Measurements from ENCODE around the gene SPEM1. TPM values are rescaled to one million over a fixed set of nuclear protein-coding genes. Genes with fewer than 3 reads are reported as not detected.

SPEM1 gene
- total RNA-seq, 2 experiments from 2014 or later, result not detected

GRCh38 chr17:7410634-7411426 is 9.3 kb upstream of the SPEM1 start:
- no peak overlapping the region for H3K4me3 Mint-ChIP-seq
- ChIA-PET CTCF (no interaction called here), POLR2A (interaction anchor here (0.8 kb wide), 1 partner anchor 25 kb away, joined by 3 read pairs; the partner anchor contains the start of gene TMEM102)
- ATAC-seq (no peak), DNase-seq (no peak)
- no peak overlapping the region for H3K27ac Mint-ChIP-seq
- peaks cover 6% of the 10 kb centered on the region for H3K4me1 Mint-ChIP-seq (ENCODE audit: low read depth)
- H3K36me3 Mint-ChIP-seq (ENCODE audit: low read depth), result no peaks in the 10 kb centered on the region
- H3K27me3 Mint-ChIP-seq (ENCODE audit: low read depth), result peaks cover 5% of the 10 kb centered on the region
- no peaks in the 10 kb centered on the region for H3K9me3 Mint-ChIP-seq (ENCODE audit: insufficient read depth)

GRCh38 chr17:7411427-7411750 is 8.7 kb upstream of the SPEM1 start:
- no peak overlapping the region for H3K4me3 Mint-ChIP-seq
- no peaks in the 10 kb centered on the region for H3K36me3 Mint-ChIP-seq (ENCODE audit: low read depth)
- H3K27me3 Mint-ChIP-seq (ENCODE audit: low read depth), result no peaks in the 10 kb centered on the region
- no peak for ATAC-seq
- ChIA-PET CTCF (no interaction called here), POLR2A (no interaction called here)
- H3K9me3 Mint-ChIP-seq (ENCODE audit: insufficient read depth), result no peaks in the 10 kb centered on the region
- H3K27ac Mint-ChIP-seq, result no peak overlapping the region
- no peak for DNase-seq
- peaks cover 5% of the 10 kb centered on the region for H3K4me1 Mint-ChIP-seq (ENCODE audit: low read depth)

- no peak overlapping the region for H3K27ac Mint-ChIP-seq
- no peaks in the 10 kb centered on the region for H3K27me3 Mint-ChIP-seq (ENCODE audit: low read depth)
- DNase-seq (no peak), ATAC-seq (no peak)
- CTCF ChIA-PET, result no interaction called here
- no peak overlapping the region for H3K4me3 Mint-ChIP-seq
- no peaks in the 10 kb centered on the region for H3K4me1 Mint-ChIP-seq (ENCODE audit: low read depth)
- no peaks in the 10 kb centered on the region for H3K9me3 Mint-ChIP-seq (ENCODE audit: insufficient read depth)
- POLR2A ChIA-PET, result interaction anchor here (1.1 kb wide), 1 partner anchor 9 kb away, joined by 3 read pairs; the partner anchor contains the start of gene TMEM256
- no peaks in the 10 kb centered on the region for H3K36me3 Mint-ChIP-seq (ENCODE audit: low read depth)
Measured at GRCh38 chr17:7413346-7413985, 6.7 kb upstream of the SPEM1 start.

- H3K4me3 Mint-ChIP-seq, result no peak overlapping the region
- no peak overlapping the region for H3K27ac Mint-ChIP-seq
- H3K9me3 Mint-ChIP-seq (ENCODE audit: insufficient read depth), result no peaks in the 10 kb centered on the region
- no peak for DNase-seq
- H3K4me1 Mint-ChIP-seq (ENCODE audit: low read depth), result no peaks in the 10 kb centered on the region
- ChIA-PET CTCF (no interaction called here), POLR2A (no interaction called here)
- no peaks in the 10 kb centered on the region for H3K36me3 Mint-ChIP-seq (ENCODE audit: low read depth)
- no peak for ATAC-seq
- H3K27me3 Mint-ChIP-seq (ENCODE audit: low read depth), result no peaks in the 10 kb centered on the region
Measured at GRCh38 chr17:7414837-7415236, 5.3 kb upstream of the SPEM1 start.

- DNase-seq (no peak), ATAC-seq (no peak)
- ChIA-PET POLR2A (no interaction called here), CTCF (no interaction called here)
- Mint-ChIP-seq H3K36me3 (ENCODE audit: low read depth) (no peaks in the 10 kb centered on the region), H3K4me1 (ENCODE audit: low read depth) (no peaks in the 10 kb centered on the region), H3K4me3 (no peak overlapping the region), H3K27me3 (ENCODE audit: low read depth) (no peaks in the 10 kb centered on the region), H3K9me3 (ENCODE audit: insufficient read depth) (no peaks in the 10 kb centered on the region), H3K27ac (no peak overlapping the region)
Measured at GRCh38 chr17:7415784-7416183, 4.3 kb upstream of the SPEM1 start.

GRCh38 chr17:7416323-7416722 is 3.8 kb upstream of the SPEM1 start:
- POLR2A ChIA-PET, result no interaction called here
- Mint-ChIP-seq H3K4me1 (ENCODE audit: low read depth) (no peaks in the 10 kb centered on the region), H3K27me3 (ENCODE audit: low read depth) (no peaks in the 10 kb centered on the region), H3K4me3 (no peak overlapping the region), H3K27ac (no peak overlapping the region), H3K36me3 (ENCODE audit: low read depth) (no peaks in the 10 kb centered on the region), H3K9me3 (ENCODE audit: insufficient read depth) (no peaks in the 10 kb centered on the region)
- ATAC-seq (no peak), DNase-seq (no peak)
- CTCF ChIA-PET, result no interaction called here

- Mint-ChIP-seq H3K27me3 (ENCODE audit: low read depth) (no peaks in the 10 kb centered on the region), H3K36me3 (ENCODE audit: low read depth) (no peaks in the 10 kb centered on the region), H3K4me3 (no peak overlapping the region), H3K4me1 (ENCODE audit: low read depth) (no peaks in the 10 kb centered on the region), H3K27ac (no peak overlapping the region), H3K9me3 (ENCODE audit: insufficient read depth) (no peaks in the 10 kb centered on the region)
- DNase-seq (no peak), ATAC-seq (no peak)
- ChIA-PET POLR2A (no interaction called here), CTCF (no interaction called here)
Measured at GRCh38 chr17:7417056-7417655, 3.0 kb upstream of the SPEM1 start.

GRCh38 chr17:7418472-7419152 is 1.5 kb upstream of the SPEM1 start:
- ATAC-seq, result no peak
- no peak overlapping the region for H3K4me3 Mint-ChIP-seq
- H3K27ac Mint-ChIP-seq, result no peak overlapping the region
- CTCF ChIA-PET, result no interaction called here
- POLR2A ChIA-PET, result no interaction called here
- H3K27me3 Mint-ChIP-seq (ENCODE audit: low read depth), result no peaks in the 10 kb centered on the region
- H3K36me3 Mint-ChIP-seq (ENCODE audit: low read depth), result no peaks in the 10 kb centered on the region
- DNase-seq, result no peak
- H3K9me3 Mint-ChIP-seq (ENCODE audit: insufficient read depth), result no peaks in the 10 kb centered on the region
- H3K4me1 Mint-ChIP-seq (ENCODE audit: low read depth), result no peaks in the 10 kb centered on the region

- Mint-ChIP-seq H3K9me3 (ENCODE audit: insufficient read depth) (no peaks in the 10 kb centered on the region), H3K4me3 (no peak overlapping the region), H3K4me1 (ENCODE audit: low read depth) (no peaks in the 10 kb centered on the region), H3K27ac (no peak overlapping the region), H3K36me3 (ENCODE audit: low read depth) (no peaks in the 10 kb centered on the region), H3K27me3 (ENCODE audit: low read depth) (no peaks in the 10 kb centered on the region)
- POLR2A ChIA-PET, result no interaction called here
- CTCF ChIA-PET, result interaction anchor here (1.7 kb wide), 1 partner anchor 15 kb away, joined by 5 read pairs; no protein-coding TSS in a partner anchor
- ATAC-seq (no peak), DNase-seq (no peak)
Measured at GRCh38 chr17:7421186-7421585, 1.1 kb downstream of the SPEM1 start.

- Mint-ChIP-seq H3K4me1 (ENCODE audit: low read depth) (no peaks in the 10 kb centered on the region), H3K27ac (peak overlapping the region; percentile 3), H3K4me3 (no peak overlapping the region), H3K27me3 (ENCODE audit: low read depth) (no peaks in the 10 kb centered on the region), H3K36me3 (ENCODE audit: low read depth) (no peaks in the 10 kb centered on the region), H3K9me3 (ENCODE audit: insufficient read depth) (no peaks in the 10 kb centered on the region)
- ChIA-PET CTCF (interaction anchor here (1.7 to 4.4 kb wide), 2 partner anchors 12 to 68 kb away, joined by 4 to 15 read pairs; partner anchors contain the start of gene TMEM102), POLR2A (no interaction called here)
- ATAC-seq (no peak), DNase-seq (no peak)
Measured at GRCh38 chr17:7423679-7424078, 3.6 kb downstream of the SPEM1 start.

GRCh38 chr17:7425316-7425715 is 5.2 kb downstream of the SPEM1 start, which contains the start of gene SPEM2:
Gene SPEM2 (plus strand): TSS chr17:7425616. CDS start chr17:7425689, 73 bp downstream.
- no peak for ATAC-seq
- no peaks in the 10 kb centered on the region for H3K27me3 Mint-ChIP-seq (ENCODE audit: low read depth)
- H3K36me3 Mint-ChIP-seq (ENCODE audit: low read depth), result no peaks in the 10 kb centered on the region
- no peak within 1 kb of the TSS for H3K4me3 Mint-ChIP-seq
- peak within 1 kb of the TSS; percentile 11 for H3K27ac Mint-ChIP-seq
- no peak for DNase-seq
- H3K9me3 Mint-ChIP-seq (ENCODE audit: insufficient read depth), result no peaks in the 10 kb centered on the region
- ChIA-PET CTCF (interaction anchor here (4.4 kb wide), 1 partner anchor 10 kb away, joined by 15 read pairs; the partner anchor contains the start of gene TMEM102), POLR2A (interaction anchor here (0.7 kb wide), 1 partner anchor 11 kb away, joined by 3 read pairs; no protein-coding TSS in a partner anchor)
- no peaks in the 10 kb centered on the region for H3K4me1 Mint-ChIP-seq (ENCODE audit: low read depth)

GRCh38 chr17:7425756-7426155 is 5.6 kb downstream of the SPEM1 start:
- POLR2A ChIA-PET, result interaction anchor here (0.7 kb wide), 1 partner anchor 10 kb away, joined by 3 read pairs; no protein-coding TSS in a partner anchor
- H3K4me1 Mint-ChIP-seq (ENCODE audit: low read depth), result no peaks in the 10 kb centered on the region

More at GRCh38 chr17:7425756-7426155, 5.6 kb downstream of the SPEM1 start:
- Mint-ChIP-seq H3K27ac (no peak overlapping the region), H3K9me3 (ENCODE audit: insufficient read depth) (no peaks in the 10 kb centered on the region), H3K27me3 (ENCODE audit: low read depth) (no peaks in the 10 kb centered on the region), H3K36me3 (ENCODE audit: low read depth) (no peaks in the 10 kb centered on the region), H3K4me3 (no peak overlapping the region)
- ATAC-seq (no peak), DNase-seq (no peak)
- CTCF ChIA-PET, result interaction anchor here (4.4 kb wide), 1 partner anchor 10 kb away, joined by 15 read pairs; the partner anchor contains the start of gene TMEM102
